HT-29 (cell line): Measurements from ENCODE around the gene CCNJ. TPM values are rescaled to one million over a fixed set of nuclear protein-coding genes. Genes with fewer than 3 reads are reported as not detected.

ENCODE experiments used
- DNase-seq: peaks from one replicate; pipeline ENCODE4 v3.0.0-alpha.2; 2015; ENCODE audit warnings: low spot score
- small RNA-seq: library from RNA; depleted of rRNA; stranded (forward); fragments of <200 nt; gene quantifications from one replicate; pipeline ENCODE3, GENCODE V24; 2014
- total RNA-seq: library from RNA; depleted of rRNA; stranded (reverse); fragments of >200 nt; shearing (Covaris generic); gene quantifications from 2 replicates; pipeline ENCODE4 v1.2.3, GENCODE V29; 2014; rRNA removed

Gene CCNJ
- total RNA-seq, 1 experiment from 2014 or later, result 2.9 TPM

DNA sequence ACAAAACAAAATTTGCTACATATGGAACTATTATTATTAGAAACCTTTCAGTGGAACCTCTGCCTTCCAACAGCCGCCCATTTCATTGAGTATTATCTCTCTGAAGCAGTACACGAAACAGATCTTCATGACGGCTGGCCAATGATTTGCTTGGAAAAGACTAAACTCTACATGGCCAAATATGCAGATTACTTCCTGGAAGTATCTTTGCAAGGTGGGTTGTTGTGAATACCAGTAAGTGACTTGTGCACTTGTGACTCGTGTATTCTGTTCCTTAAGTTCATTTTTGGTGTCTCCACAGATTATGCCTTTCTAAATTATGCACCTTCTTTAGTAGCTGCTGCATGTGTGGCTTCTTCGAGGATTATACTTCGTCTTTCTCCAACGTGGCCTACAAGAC is 13.4 kb downstream of the CCNJ start:
- no peak for DNase-seq

DNA sequence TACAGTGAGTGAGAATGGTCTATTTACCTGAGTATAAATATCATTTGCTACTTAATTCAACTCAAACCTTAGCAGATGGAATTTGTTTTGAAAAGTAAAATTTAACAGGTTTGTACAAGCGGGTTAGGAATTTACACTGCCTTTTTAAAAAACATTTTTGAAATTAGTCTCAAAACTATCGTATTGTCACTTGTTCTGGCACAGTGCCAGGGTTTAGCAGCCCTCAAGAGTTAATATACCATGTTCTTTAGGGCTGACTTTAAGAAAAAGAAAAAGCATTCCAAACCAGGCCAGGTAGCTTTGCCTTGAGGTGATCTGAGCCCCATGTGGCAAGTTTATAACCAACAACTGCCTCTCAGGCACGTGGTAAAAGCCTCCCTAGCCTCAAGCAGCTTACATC is 17.8 kb downstream of the CCNJ start:
- DNase-seq, result no peak

DNA sequence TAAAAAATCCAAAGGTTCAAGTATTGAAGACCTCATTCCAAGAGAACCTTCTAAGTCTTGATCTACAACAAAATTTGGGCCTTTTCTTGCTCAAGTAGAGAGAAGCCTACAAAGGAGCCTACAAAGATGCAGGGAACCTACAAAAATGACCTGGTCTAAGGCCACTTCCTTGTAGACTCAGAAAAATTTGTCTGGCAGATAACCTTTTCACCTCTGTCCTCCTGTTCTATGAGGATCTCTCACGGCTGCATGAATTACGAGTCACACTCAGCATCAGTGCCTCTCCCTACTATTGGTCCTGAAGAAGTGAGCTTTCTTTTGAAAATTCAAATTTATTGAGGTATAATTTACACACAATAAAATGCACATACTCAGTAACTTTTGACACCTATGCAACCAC is 29.3 kb downstream of the CCNJ start:
- DNase-seq, result no peak

DNA sequence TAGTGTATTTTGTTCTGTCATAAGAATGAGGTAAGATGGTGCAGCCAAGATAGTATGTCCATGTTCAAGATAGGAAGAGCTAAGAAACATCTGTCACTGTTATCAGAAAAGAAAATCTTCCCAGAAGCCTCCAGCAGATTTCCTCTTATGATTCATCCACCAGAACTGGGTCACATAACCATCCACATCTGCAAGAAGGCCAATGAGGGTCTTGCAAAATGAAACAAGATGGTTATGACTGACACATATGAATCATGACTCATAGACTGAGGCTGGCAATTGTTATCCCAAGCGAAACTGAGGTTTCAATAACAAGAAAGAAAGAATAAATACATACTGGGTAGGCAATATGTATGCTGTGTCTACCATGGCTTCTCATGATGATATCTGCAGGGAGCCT is 30.3 kb downstream of the CCNJ start:
- no peak for DNase-seq

DNA sequence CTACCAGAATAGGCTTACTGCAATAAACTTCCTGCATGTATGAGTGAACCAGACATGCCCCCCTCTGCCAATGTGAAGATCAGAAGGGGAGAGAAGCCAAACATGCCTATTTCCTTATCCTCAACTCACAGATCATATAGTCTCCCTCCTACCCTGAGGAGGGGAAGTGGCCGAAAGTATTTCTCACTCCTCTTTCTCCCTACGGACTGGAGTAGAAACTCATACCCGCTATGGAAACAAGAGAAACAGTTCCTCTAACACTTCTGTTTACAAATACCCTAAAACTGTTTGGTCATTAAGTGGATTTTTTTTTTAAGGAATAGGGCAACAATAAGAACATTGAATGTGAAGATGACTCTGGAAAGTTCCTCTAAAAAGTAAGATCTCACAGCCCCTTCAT is 31.4 kb downstream of the CCNJ start:
- no peak for DNase-seq

DNA sequence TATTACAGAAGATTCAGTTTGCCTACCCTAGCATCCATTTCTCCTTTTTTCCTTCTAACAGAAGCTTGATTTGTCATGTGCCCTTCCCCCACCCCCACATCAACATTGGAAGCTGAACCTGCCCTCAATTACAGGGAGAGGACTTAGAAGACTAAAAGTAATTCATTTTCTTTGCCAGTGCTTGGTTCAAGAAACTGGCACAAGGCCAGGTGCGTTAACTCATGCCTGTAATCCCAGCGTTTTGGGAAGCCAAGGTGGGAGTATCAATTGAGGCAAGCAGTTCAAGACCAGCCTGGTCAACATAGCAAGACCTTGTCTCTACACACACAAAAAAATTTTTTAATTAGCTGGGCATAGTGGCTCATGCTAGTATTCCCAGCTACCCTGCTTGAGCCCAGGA is 32.6 kb downstream of the CCNJ start:
- no peak for DNase-seq

DNA sequence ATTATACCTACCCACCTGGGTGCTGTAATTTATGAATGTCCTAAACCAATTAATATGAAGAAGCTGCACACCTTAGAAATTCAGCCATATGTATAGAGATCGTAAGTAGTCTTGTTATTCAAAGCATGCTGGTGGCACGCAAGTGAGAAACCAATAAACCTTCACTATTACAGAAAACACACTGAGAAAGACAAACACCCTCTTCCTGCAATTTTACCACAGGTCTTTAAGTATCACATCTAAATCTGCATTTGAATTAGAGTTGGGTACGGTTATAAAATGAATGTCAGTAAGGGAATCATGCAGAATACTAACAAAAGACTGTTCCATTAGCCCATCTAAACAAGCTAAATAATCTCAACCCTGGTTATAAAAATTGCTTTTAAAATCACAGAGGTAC is 33.8 kb downstream of the CCNJ start:
- no peak for DNase-seq

DNA sequence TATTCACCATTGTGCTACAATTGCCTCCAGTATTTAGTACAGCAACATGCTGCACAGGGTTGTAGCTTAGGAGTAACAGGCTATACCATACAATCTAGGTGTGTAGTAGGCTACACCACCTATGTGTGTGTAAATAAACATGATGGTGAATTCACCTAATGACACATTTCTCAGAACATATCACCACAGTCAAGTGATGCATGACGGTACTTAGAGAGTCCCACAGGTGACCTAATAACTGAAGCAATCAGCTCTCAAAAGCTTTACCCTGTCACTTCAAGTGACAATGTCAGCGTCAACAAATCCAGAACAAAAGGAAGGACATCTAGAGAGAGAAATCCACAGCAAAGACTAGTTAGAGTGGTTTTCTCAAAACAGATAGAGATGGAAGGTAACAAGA is 38.8 kb downstream of the CCNJ start:
- no peak for DNase-seq

DNA sequence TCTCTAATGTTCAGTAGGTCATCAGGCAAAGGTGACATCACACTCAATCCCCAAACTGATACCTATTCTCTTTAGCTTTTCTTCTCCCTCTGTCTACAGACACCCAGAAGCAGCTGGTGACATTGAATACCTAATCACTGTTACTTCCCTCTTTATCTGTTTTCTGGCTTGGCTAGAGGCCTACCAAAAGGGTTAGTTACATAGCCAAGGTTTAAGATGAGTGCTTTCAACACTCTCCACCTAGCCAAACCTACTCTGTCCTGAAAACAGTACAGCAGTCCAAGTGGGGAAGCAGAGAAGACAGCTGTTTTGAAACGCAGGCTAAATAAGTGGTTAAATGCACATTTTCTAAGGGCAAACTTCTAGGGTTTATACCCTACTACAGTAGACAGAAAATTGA is 39.4 kb downstream of the CCNJ start:
- DNase-seq, result no peak

DNA sequence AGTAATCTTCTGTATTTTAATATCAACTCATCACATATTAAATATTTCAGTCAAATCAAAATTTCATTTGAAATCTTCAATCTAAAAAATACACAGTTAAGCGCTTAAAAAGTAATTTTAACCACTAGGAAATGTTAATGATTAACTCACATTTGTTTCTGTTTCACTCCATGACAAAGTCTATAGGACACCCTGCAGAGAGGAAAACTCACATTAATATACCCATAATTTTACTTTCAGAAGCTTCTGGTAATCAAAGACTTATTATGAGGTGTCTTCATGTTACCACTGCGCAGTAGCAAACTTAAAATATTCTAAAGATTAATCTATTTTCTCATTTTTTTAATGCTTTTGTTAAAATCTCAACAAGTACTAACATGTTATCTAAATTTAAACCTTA is 45.7 kb downstream of the CCNJ start:
- DNase-seq, result peak; percentile 65

DNA sequence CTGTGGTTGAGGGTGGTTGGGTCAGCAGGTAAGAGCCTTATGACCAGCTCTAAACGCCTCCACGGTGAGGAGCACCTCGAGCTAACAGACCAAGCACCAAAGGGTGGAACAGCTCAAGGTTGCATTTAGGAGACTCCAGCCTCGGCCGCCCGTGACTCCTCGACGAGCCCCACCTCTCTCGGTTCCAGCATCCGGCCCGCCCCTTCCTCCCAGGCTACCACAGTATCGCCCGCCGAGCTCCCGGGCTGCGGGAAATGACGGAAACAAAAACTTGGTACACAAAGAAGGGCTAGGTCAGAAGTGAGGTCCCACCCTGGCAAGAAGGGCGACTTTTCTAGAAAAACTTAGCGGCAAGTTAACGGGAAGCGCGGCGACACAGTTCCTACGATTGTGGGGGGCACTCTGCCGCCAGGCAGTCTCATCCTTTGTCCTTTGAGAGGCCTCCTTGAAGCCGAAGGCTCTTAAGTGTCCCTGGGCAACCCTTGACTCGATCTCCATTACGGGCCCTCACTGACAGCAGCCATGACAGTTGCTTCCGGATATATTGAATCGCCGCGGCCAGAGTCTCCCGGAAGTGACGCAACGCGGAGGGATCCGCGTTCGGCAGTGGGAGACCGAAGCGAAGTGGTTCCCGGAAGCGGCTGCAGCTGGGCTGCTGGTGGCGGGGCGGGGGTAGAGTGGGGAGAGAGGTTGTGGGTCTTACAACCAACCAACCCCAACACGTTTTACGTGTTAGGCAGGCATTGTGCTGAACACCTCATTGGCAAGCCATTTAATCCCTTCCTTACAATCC is 46.5 kb downstream of the CCNJ start:
- DNase-seq, result peak; percentile 95

DNA sequence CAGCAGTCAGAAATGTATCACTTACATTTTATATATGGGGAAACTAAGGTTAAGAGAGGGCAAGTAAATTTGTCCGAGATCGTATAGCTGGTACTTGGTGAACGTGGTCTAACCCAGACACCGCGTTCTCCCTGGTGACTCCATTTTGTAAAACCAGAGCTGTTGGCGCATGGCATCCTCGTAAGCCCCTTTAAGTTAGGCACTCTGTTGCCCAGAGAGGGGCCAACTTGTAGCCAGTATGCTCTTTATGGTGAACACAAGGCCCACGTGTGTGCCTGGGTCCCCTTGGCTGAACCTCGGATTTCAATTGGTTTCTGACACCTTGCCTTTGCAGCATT is 47.0 kb downstream of the CCNJ start:
- DNase-seq, result no peak

DNA sequence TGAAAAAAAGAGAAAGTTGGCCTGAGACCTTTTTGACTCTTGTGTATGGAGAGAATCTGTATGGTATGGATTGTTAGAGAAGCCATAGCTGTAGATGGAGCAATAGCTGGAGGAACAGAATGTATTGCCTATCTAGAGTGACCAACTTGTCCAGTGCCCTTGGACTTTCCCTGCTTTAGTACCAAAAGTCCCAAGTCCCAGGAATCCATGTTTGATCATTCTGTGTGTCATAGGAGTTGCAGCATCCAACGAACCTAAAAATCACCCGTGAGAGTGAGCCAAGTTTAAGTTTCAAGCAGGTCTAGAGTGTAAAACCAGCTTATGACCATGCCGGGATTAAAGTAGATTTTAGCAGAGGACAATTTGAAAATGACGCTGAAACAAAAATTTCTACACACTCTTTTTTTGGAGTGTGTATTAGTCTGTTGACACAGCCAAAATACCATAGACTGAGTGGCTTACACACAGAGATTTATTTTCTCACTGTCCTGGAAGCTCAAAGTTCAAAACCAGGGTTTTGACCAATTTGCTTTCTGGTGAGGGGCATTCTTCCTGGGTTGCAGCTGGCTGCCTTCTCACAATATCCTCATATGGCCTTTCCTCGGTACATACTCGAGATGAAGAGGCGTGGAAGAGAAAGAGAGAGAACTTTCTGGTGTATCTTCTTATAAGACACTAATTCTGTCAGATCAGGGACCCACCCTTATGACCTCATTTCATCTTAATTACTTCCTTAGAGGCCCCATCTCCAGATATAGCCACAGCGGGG is 49.8 kb downstream of the CCNJ start:
- DNase-seq, result no peak

DNA sequence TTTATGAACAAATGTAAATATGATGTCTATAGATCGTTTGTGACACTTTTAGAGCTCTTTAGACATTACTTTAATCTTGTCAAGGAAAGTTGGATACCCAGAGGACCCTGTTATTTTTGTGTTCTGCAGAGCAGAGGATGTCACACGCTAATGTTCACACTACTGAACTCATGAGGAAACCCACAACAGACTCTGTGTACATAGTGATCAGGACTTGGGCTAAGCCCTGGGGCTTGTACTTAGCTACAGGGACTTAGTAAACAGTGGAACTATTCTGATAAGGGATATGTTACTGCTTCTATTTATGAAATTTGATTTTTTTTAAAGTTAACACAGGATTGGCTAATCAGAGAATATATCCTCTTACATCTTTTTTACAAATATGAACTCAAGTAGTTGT is 50.6 kb downstream of the CCNJ start:
- no peak for DNase-seq

DNA sequence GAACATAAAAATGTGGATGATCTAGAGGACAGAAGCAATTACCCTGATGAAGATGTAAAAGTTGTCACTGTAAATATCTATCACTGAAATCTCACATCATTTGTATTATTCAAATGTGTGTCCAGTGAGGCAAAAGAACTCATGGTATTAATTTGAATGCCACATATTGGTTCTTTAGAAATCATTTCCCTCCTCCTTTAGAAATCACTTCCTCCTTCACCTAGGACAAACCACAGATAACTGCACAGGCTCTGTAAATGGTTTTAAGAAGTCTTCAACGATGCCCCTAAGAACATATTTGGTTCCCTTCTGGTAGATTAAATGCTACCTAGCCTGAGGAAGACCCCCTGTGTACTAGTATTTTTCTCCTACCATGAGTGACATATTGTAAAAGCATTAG is 53.6 kb downstream of the CCNJ start:
- no peak for DNase-seq

DNA sequence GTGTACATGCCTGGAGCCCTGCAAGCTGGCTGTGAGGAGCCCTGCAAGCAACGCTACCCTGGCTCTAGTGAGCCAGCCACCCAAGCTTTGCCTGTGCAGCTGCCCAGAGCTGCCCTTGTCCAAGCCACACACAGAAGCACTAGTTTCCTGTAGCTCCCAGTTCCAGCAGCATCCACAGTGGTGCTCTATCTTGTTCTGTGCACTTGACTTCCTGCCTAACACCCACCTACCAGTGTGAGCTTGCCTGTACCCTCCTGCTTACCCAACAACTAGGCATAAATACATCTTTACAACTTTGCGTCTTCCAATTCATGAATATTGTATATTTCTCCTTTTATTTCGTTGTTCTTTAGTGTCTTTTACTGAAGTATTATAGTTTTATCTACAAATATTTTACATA is 54.5 kb downstream of the CCNJ start:
- DNase-seq, result no peak

DNA sequence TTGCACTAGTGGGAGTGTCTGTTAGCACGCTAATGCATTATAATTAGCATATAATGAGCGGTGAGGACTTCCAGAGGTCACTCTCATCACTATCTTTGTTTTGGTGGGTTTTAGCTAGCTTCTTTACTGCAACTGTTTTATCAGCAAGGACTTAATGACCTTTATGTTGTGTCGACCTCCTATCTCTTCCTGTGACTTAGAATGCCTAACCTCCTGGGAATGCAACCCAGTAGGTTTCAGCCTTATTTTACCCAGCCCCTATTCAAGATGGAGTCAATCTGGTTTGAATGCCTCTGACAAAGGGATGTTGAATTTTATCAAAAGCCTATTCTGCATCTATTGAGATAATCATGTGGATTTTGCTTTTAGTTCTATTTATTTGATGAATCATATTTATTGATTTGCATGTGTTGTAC is 64.2 kb downstream of the CCNJ start:
- DNase-seq, result no peak

Small RNAs within 50 kb of the gene (small RNA-seq; reads per million reads assigned to genes)
- gene MIR3157, result not detected

Other genes with a start within 250 kb of the CCNJ start
- not detected in 2 replicates for gene CC2D2B, start 135.6 kb upstream of the CCNJ start, total RNA-seq
- 18.0 and 20.0 TPM in 2 replicates for gene ZNF518A, start 86.7 kb downstream of the CCNJ start, total RNA-seq
- 0.08 and 0.16 TPM in 2 replicates for gene BLNK, start 228.0 kb downstream of the CCNJ start, total RNA-seq